ENCODE data around the gene PTPRC. TPM values are rescaled to one million over a fixed set of nuclear protein-coding genes. Genes with fewer than 3 reads are reported as not detected.

Gene PTPRC
- total and polyA plus RNA-seq, 2 donors (not counting 3 experiments of a cell fraction or from before 2014, with no cell fraction given) = not detected

DNA sequence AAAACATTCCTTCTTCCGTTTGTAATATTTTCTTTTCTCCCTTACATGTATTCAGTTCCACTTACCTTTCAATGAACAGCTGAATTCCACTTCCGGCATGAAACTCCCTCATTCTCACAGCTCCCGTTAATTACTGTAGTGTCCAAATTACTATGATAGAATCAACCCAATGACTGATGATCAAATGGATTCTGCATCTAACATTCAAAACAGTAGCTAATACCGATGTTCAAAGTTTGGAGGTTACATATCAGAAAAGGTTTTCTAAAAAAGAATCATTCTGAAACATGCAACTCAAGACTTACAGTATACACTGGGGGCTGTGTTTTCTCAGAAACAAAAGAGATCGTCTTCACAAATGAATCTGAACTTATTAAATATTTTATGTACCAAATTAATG is 77.2 kb downstream of the PTPRC start:
- no peak overlapping the region for H3K4me3 ChIP-seq (replicated peaks in 1 of 3; ENCODE audit: insufficient read depth in 1 of 3, low read depth in 1 of 3, low read length in 3 of 3)
- no peak overlapping the region for H2AFZ ChIP-seq (ENCODE audit: low read depth, low read length)
- no peaks in the 10 kb centered on the region for H3K79me2 ChIP-seq (ENCODE audit: control insufficient read depth, insufficient read depth, low read length)
- H4K20me1 ChIP-seq (replicated peaks; ENCODE audit: control insufficient read depth, extremely low read depth, insufficient read depth, low read length) = no peaks in the 10 kb centered on the region
- no TSS peak for BruUV-seq (replicated peaks)
- DNase-seq (ENCODE audit: low read depth, low spot score) = no peak
- no peak overlapping the region for H3K4me2 ChIP-seq (ENCODE audit: insufficient read depth, low read length)
- H3K9me1 ChIP-seq (replicated peaks; ENCODE audit: control insufficient read depth, extremely low read depth, insufficient read depth, low read length) = no peaks in the 10 kb centered on the region
- no peak overlapping the region for H3K9ac ChIP-seq (replicated peaks; ENCODE audit: extremely low read depth, insufficient read depth, low read length)
- no peaks in the 10 kb centered on the region for H3K9me3 ChIP-seq (replicated peaks; ENCODE audit: control insufficient read depth, insufficient read depth, low read length)
- H3K27me3 ChIP-seq (ENCODE audit: control insufficient read depth in 2 of 2, insufficient read depth in 2 of 2, low read length in 2 of 2) = no peaks in the 10 kb centered on the region
- H3K27ac ChIP-seq (ENCODE audit: insufficient read depth, low read depth, low read length) = no peak overlapping the region
- dilution Hi-C loops (cut with MboI; ENCODE audit: extremely low pct_ligation_motif_present, low sequenced_read_pairs) = no loop called here
- TF ChIP-seq POLR2A (IDR thresholded peaks at IDR 0.05; ENCODE audit: low read depth, low read length) (no peak), MYC (IDR thresholded peaks at IDR 0.05; ENCODE audit: low read depth, low read length) (no peak), JUN (IDR thresholded peaks at IDR 0.05; ENCODE audit: borderline replicate concordance, insufficient read depth, insufficient read length, low read depth) (no peak), GATA2 (IDR thresholded peaks at IDR 0.05; ENCODE audit: insufficient read depth, insufficient read length, low read depth, low read length) (no peak), POLR2AphosphoS5 (IDR thresholded peaks at IDR 0.05; ENCODE audit: insufficient read depth, low read depth, low read length) (no peak), EZH2 (IDR thresholded peaks at IDR 0.05; ENCODE audit: borderline replicate concordance, low read depth, low read length, severe bottlenecking) (no peak), CTCF (IDR thresholded peaks at IDR 0.05; ENCODE audit: extremely low read depth in 1 of 2, insufficient read depth in 1 of 2, low read depth in 1 of 2, low read length in 2 of 2) (no peak), FOS (IDR thresholded peaks at IDR 0.05; ENCODE audit: borderline replicate concordance, insufficient read depth, low read length) (no peak)
- TF ChIP-seq, protein P1, sequence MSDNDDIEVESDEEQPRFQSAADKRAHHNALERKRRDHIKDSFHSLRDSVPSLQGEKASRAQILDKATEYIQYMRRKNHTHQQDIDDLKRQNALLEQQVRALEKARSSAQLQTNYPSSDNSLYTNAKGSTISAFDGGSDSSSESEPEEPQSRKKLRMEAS (IDR thresholded peaks at IDR 0.05; ENCODE audit: insufficient read depth, insufficient read length) = no peak
- intact Hi-C loops (cut with micrococcal nuclease) = no loop called here
- CTCF ChIA-PET = no interaction called here
- no peaks in the 10 kb centered on the region for H3K4me1 ChIP-seq (ENCODE audit: control insufficient read depth, extremely low read depth, insufficient read depth, low read length)
- FAIRE-seq = no peak
- POLR2A ChIA-PET = no interaction called here
- H3K36me3 ChIP-seq (ENCODE audit: control insufficient read depth in 2 of 2, extremely low read depth in 1 of 2, insufficient read depth in 2 of 2, low read length in 2 of 2) = no peaks in the 10 kb centered on the region
